Endodermal cell (in vitro differentiated cells): ENCODE data around the gene ZNF485. TPM values are rescaled to one million over a fixed set of nuclear protein-coding genes. Genes with fewer than 3 reads are reported as not detected.
"Not testable (repeated sequence)": the region's sequence is repeated elsewhere in the genome, so short reads cannot be mapped to it uniquely, and the experiment has no call there.

Experiments used
- DNase-seq: peaks from one replicate; pipeline ENCODE4 v3.0.0-alpha.2; 2017
- H3K27ac ChIP-seq: 2 replicates; pipeline ENCODE4 v1.5.1; 2013; ENCODE audit warnings: mild to moderate bottlenecking, low read depth, low read length, moderate library complexity
- H3K27me3 ChIP-seq: 2 replicates; pipeline ENCODE4 v1.6.1; 2013; ENCODE audit warnings: mild to moderate bottlenecking, low read length, moderate library complexity; ENCODE audit not compliant: insufficient read depth, control insufficient read depth, poor library complexity, severe bottlenecking
- H3K36me3 ChIP-seq: 2 replicates; pipeline ENCODE4 v1.7.0; 2013; ENCODE audit warnings: mild to moderate bottlenecking, low read length, moderate library complexity; ENCODE audit not compliant: control insufficient read depth, insufficient read depth
- H3K4me1 ChIP-seq: one replicate; pipeline ENCODE4 v1.7.0; 2013; ENCODE audit warnings: low read length; ENCODE audit not compliant: control insufficient read depth, insufficient read depth
- H3K4me3 ChIP-seq: 2 replicates; pipeline ENCODE4 v1.5.1; 2013; ENCODE audit warnings: mild to moderate bottlenecking, low read length, moderate library complexity
- H3K9ac ChIP-seq: 2 replicates; pipeline ENCODE4 v1.6.1; 2013; ENCODE audit warnings: mild to moderate bottlenecking, low read length, moderate library complexity; ENCODE audit not compliant: poor library complexity, severe bottlenecking; ENCODE audit errors: extremely low read depth
- H3K9me3 ChIP-seq: 2 replicates; pipeline ENCODE4 v1.6.1; 2013; ENCODE audit warnings: mild to moderate bottlenecking, low read length, moderate library complexity; ENCODE audit not compliant: control insufficient read depth
- H3K27ac Mint-ChIP-seq: 2 replicates; pipeline ENCODE4 v1.8.0; 2020; ENCODE audit warnings: mixed read lengths
- H3K27me3 Mint-ChIP-seq: 2 replicates; pipeline ENCODE4 v1.8.0; 2021; ENCODE audit warnings: mild to moderate bottlenecking, mixed read lengths; ENCODE audit not compliant: insufficient read depth
- H3K36me3 Mint-ChIP-seq: 2 replicates; pipeline ENCODE4 v1.8.0; 2020; ENCODE audit warnings: low read depth, mixed read lengths
- H3K4me1 Mint-ChIP-seq: 2 replicates; pipeline ENCODE4 v1.8.0; 2020; ENCODE audit warnings: mixed read lengths
- H3K4me3 Mint-ChIP-seq: 2 replicates; pipeline ENCODE4 v1.8.0; 2020; ENCODE audit warnings: mild to moderate bottlenecking, moderate library complexity, mixed read lengths
- H3K9me3 Mint-ChIP-seq: 2 replicates; pipeline ENCODE4 v1.8.0; 2020; ENCODE audit warnings: mild to moderate bottlenecking, mixed read lengths
- WGBS, 2 experiments: methylation state at CpG; one replicate each; pipeline versions ENCODE4 v1.1.5 to v1.1.7; 2013; ENCODE audit warnings: missing lambda C conversion rate in 2 of 2, mixed read lengths in 1 of 2; ENCODE audit not compliant: insufficient coverage in 1 of 2, insufficient read length in 1 of 2; 5-methylcytosine and 5-hydroxymethylcytosine counted together
- total RNA-seq, 2 donors: library from RNA; stranded (reverse); fragmentation: NEBNext Ultra II Directional in 1 of 2; extraction: Animal tissue kit (Norgen Biotek cat#: 25700) in 1 of 2; gene quantifications; 2 replicates in 1 of 2; 3 replicates in 1 of 2; pipeline ENCODE4 v1.2.1, GENCODE V29; 2021
- TF ChIP-seq, protein P1 (sequence below): fragments of 200-600 bp; sonication (generic); conservative IDR thresholded peaks from 2 replicates; pipeline ENCODE4 v1.5.0; 2021; ENCODE audit warnings: antibody characterized with exemption, mild to moderate bottlenecking

ZNF485 gene
- total RNA-seq, 2 donors from 2014 or later = 3.6 to 4.3 TPM

DNA sequence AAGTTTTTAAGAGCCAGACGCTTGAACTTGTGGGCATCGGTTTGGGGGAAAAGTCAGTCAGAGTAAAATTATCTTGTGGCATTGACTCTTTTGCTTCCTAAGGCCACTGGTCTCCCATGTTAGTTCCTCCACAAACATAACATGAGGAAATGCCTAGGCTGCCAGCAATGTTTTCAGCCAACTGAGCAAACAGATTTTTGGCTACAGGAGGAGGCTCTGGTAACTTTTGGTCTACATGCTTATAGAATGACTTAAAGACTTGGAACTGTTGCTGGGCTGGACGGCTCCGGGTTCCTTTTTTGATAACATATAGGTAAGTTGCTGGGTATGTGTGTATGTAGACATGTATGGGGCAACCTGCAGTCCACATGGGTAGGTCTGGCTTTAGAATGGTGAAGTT is 22.2 kb upstream of the ZNF485 start:
- Mint-ChIP-seq H3K36me3 (no peaks in the 10 kb centered on the region), H3K4me3 (no peak overlapping the region), H3K4me1 (no peaks in the 10 kb centered on the region), H3K27me3 (peaks cover 14% of the 10 kb centered on the region), H3K9me3 (no peaks in the 10 kb centered on the region), H3K27ac (no peak overlapping the region)
- no peaks in the 10 kb centered on the region for H3K4me1 ChIP-seq
- no peak overlapping the region for H3K27ac ChIP-seq
- no peaks in the 10 kb centered on the region for H3K36me3 ChIP-seq
- no peak overlapping the region for H3K4me3 ChIP-seq
- no peaks in the 10 kb centered on the region for H3K27me3 ChIP-seq
- H3K9ac ChIP-seq = no peak overlapping the region
- DNase-seq = no peak
- H3K9me3 ChIP-seq = no peaks in the 10 kb centered on the region
- 87 to 95% methylated on average over 2 to 4 of the region's 4 CpGs for WGBS, 2 experiments
- TF ChIP-seq, protein P1, sequence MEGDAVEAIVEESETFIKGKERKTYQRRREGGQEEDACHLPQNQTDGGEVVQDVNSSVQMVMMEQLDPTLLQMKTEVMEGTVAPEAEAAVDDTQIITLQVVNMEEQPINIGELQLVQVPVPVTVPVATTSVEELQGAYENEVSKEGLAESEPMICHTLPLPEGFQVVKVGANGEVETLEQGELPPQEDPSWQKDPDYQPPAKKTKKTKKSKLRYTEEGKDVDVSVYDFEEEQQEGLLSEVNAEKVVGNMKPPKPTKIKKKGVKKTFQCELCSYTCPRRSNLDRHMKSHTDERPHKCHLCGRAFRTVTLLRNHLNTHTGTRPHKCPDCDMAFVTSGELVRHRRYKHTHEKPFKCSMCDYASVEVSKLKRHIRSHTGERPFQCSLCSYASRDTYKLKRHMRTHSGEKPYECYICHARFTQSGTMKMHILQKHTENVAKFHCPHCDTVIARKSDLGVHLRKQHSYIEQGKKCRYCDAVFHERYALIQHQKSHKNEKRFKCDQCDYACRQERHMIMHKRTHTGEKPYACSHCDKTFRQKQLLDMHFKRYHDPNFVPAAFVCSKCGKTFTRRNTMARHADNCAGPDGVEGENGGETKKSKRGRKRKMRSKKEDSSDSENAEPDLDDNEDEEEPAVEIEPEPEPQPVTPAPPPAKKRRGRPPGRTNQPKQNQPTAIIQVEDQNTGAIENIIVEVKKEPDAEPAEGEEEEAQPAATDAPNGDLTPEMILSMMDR = no peak

DNA sequence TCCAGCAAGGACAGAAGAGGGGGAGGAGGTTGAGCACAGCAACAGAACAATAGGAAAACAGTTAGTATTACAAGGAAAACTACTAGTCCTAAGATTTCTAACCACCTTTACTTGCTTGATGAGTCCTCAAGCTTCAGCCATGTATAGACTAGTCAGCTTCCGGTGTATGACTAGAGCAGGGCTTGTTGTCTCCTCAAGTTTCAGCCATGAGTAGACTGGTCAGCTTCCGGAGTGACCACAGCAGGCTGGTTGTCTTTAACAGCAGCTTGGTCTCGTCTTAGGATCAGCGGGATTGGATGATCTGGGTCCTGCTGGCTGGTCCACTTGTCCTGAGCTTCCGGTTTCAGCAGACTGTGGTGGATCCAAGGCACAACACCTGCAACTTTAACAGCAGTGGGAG is 21.2 kb upstream of the ZNF485 start:
- no peaks in the 10 kb centered on the region for H3K27me3 ChIP-seq
- H3K36me3 ChIP-seq = no peaks in the 10 kb centered on the region
- no peak overlapping the region for H3K4me3 ChIP-seq
- Mint-ChIP-seq H3K4me1 (no peaks in the 10 kb centered on the region), H3K27me3 (peaks cover 11% of the 10 kb centered on the region), H3K27ac (no peak overlapping the region), H3K4me3 (no peak overlapping the region), H3K9me3 (peaks cover 2% of the 10 kb centered on the region), H3K36me3 (no peaks in the 10 kb centered on the region)
- no peak for DNase-seq
- H3K9ac ChIP-seq = no peak overlapping the region
- WGBS, 2 experiments = 87 to 97% methylated on average over 4 to 5 of the region's 5 CpGs
- no peaks in the 10 kb centered on the region for H3K4me1 ChIP-seq
- H3K9me3 ChIP-seq = no peaks in the 10 kb centered on the region
- H3K27ac ChIP-seq = no peak overlapping the region
- TF ChIP-seq, protein P1 = no peak

DNA sequence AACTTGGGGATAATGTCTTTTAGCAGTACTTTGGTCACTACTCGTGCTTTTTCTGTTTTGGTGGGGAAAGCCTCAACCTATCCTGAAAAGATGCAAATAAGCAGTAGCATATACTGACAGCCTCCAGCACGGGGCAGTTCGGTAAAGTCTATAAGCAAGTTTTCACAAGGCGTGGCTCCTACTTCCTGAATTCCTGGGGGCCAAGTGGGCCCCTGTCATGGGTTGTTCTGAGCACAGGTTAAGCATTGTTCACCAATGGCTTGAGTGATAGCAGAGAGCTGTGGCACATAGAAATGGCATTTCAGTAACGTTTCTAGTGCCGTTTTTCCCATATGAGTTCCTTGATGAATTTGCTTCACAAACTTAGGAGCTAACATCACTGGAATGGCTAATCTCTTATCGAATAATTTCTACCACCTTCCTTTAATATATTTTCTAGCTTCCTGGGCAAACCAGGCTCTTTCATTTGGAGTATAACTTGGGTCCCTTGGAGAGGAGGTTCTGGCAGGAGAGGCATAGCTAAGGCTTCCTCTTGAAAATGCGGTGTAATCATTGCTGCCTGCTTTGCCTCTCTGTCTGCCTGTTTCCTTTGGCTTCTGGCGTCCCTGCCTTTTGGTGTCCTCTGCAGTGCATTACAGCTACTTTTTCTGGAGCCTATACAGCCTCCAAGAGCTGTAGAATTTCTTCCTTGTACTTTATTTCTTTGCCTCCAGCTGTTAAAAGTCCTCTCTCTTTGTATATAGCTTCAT is 20.1 kb upstream of the ZNF485 start:
- no peak overlapping the region for H3K9ac ChIP-seq
- H3K27ac ChIP-seq = no peak overlapping the region
- peaks cover 9% of the 10 kb centered on the region for H3K27me3 Mint-ChIP-seq
- H3K4me1 ChIP-seq = no peaks in the 10 kb centered on the region
- H3K27me3 ChIP-seq = no peaks in the 10 kb centered on the region
- no peaks in the 10 kb centered on the region for H3K36me3 Mint-ChIP-seq
- WGBS, 2 experiments = 77 to 87% methylated on average over 8 to 9 of the region's 9 CpGs
- no peaks in the 10 kb centered on the region for H3K36me3 ChIP-seq
- no peak overlapping the region for H3K4me3 ChIP-seq
- H3K9me3 Mint-ChIP-seq = peaks cover 11% of the 10 kb centered on the region
- no peak overlapping the region for H3K4me3 Mint-ChIP-seq
- no peaks in the 10 kb centered on the region for H3K4me1 Mint-ChIP-seq
- no peak overlapping the region for H3K27ac Mint-ChIP-seq
- DNase-seq = no peak
- H3K9me3 ChIP-seq = peaks cover 6% of the 10 kb centered on the region
- TF ChIP-seq, protein P1 = no peak

DNA sequence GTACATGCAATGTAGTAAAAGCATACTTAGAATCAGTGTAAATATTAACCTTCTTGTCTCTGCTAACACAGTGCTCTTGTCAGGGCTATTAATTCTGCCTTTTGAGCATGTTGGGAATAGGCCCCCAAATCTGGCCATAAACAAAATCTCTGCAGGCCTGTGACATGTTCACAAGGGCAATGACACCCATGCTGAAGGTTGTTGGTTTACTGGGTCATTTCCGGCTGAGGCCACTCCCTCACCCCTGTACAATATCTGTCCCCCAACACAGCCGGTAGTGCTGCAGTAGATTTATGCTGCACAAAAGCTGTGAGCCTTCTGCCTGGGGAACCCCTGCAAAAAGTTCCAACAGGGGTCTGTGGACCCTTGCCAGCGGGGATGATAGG is 19.5 kb upstream of the ZNF485 start:
- H3K9me3 ChIP-seq = peaks cover 12% of the 10 kb centered on the region
- peaks cover 17% of the 10 kb centered on the region for H3K9me3 Mint-ChIP-seq
- H3K27ac ChIP-seq, H3K27me3 ChIP-seq, DNase-seq, H3K27ac Mint-ChIP-seq, H3K4me1 Mint-ChIP-seq, H3K4me3 Mint-ChIP-seq, H3K9ac ChIP-seq, H3K4me3 ChIP-seq, H3K36me3 ChIP-seq, H3K36me3 Mint-ChIP-seq, H3K4me1 ChIP-seq, H3K27me3 Mint-ChIP-seq: not testable (repeated sequence)
- 94% methylated on average over 3 of the region's 3 CpGs; no CpG with 5 or more reads in 1 of the 2 experiments for WGBS, 2 experiments
